GM12878 (cell line): Measurements from ENCODE around the gene C11orf52.

Source experiments
- NFYB ChIP-seq: IDR thresholded peaks from 2 replicates; pipeline ENCODE4 v1.6.1; 2011; ENCODE audit warnings: low read depth, mild to moderate bottlenecking, low read length, improper control_type of control experiment, moderate library complexity; ENCODE audit not compliant: insufficient read depth
- PML ChIP-seq: IDR thresholded peaks from 2 replicates; pipeline ENCODE4 v1.6.1; 2012; ENCODE audit warnings: low read length, inconsistent platforms
- POLR2A ChIP-seq: IDR thresholded peaks from 2 replicates; pipeline ENCODE4 v1.6.1; 2011; ENCODE audit warnings: low read depth, mild to moderate bottlenecking, low read length

DNA sequence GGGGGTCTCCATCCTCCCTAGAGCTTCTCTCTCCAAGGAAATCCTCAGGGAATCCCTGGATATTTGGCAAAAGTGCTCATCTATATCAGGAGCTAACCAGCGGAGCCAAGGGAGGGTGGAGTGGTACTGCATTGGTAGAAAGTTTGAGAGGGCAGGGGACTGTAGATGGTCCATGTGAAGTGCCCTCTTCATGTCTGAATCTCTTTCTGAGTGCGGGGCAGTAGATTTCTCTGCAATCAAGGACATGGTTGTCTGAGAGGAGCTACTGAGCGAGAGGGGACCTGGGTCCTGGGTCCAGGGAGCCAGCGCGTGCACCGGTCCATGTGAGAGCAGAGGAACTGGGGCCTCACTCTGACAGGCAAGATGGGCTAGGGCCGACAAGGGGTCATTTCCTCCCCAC is 19.1 kb downstream of the C11orf52 start:
- TF ChIP-seq POLR2A, result no peak
- no peak for TF ChIP-seq PML
- no peak for TF ChIP-seq NFYB
